Cardiac septum (tissue), 1 donor: Measurements from ENCODE around the gene LIX1. TPM values are rescaled to one million over a fixed set of nuclear protein-coding genes. Genes with fewer than 3 reads are reported as not detected.

Experiments used
- DNase-seq: peaks from one replicate; pipeline ENCODE4 v3.0.0-alpha.2; 2020; ENCODE audit warnings: low spot score
- intact Hi-C: fragments of 100-400 bp; cut with DNase I; formaldehyde crosslinking; loops from one replicate; pipeline ENCODE4 v1.14.0; 2022
- total RNA-seq: library from RNA; stranded (reverse); fragmentation: NEBNext Ultra II Directional; extraction: Animal tissue kit (Norgen Biotek cat#: 25700); gene quantifications from one replicate; pipeline ENCODE4 v1.2.1, GENCODE V29; 2021
- donor health status: DM: no; HTN: no; CAD: no.

LIX1 gene
- total RNA-seq, 1 donor from 2014 or later: not detected

- intact Hi-C loops: no loop called here
These were observed 96.0 kb downstream of the LIX1 start for GRCh38 chr5:97046270-97046982.

GRCh38 chr5:97044052-97044451 lies 98.4 kb downstream of the LIX1 start:
- intact Hi-C loops: loop anchor here (5.0 kb wide), 1 partner anchor 118 kb away; no protein-coding TSS in a partner anchor
- no peak for DNase-seq

More at GRCh38 chr5:97046270-97046982, 96.0 kb downstream of the LIX1 start:
- DNase-seq: no peak

GRCh38 chr5:97043511-97043910 lies 98.9 kb downstream of the LIX1 start:
- intact Hi-C loops: loop anchor here (5.0 kb wide), 1 partner anchor 119 kb away; no protein-coding TSS in a partner anchor
- DNase-seq: no peak

- intact Hi-C loops: loop anchor here (5.0 kb wide), 1 partner anchor 119 kb away; no protein-coding TSS in a partner anchor
These were observed 99.4 kb downstream of the LIX1 start for GRCh38 chr5:97042996-97043395.

More at GRCh38 chr5:97042996-97043395, 99.4 kb downstream of the LIX1 start:
- no peak for DNase-seq

Other genes with a start within 250 kb of the LIX1 start
- gene LNPEP, start 206.5 kb downstream of the LIX1 start, total RNA-seq: 61.4 TPM
- gene RIOK2, start 40.6 kb upstream of the LIX1 start, total RNA-seq: 19.2 TPM